Vagina (tissue), 2 donors: Measurements from ENCODE around the gene SERPINA4.

Experiments
- POLR2A ChIP-seq, 2 donors: fragments of 450-650 bp; IDR thresholded peaks; one replicate each; pipeline ENCODE4 v1.6.1; 2017; ENCODE audit warnings: antibody characterized with exemption in 2 of 2, mild to moderate bottlenecking in 2 of 2, moderate library complexity in 2 of 2
- POLR2AphosphoS5 ChIP-seq, 2 donors: sonication (generic); formaldehyde crosslinking; IDR thresholded peaks; one replicate each; pipeline ENCODE4 v1.9.0; 2017; ENCODE audit warnings: antibody characterized with exemption in 2 of 2, mild to moderate bottlenecking in 2 of 2, low read depth in 1 of 2; ENCODE audit not compliant: insufficient read depth in 1 of 2
- TF ChIP-seq, protein P1 (sequence below), 3 experiments: fragments of 450-650 bp in 2 of 3; fragments of 200-600 bp in 1 of 3; sonication (generic) in 1 of 3; IDR thresholded peaks; one replicate each; pipeline ENCODE4 v1.5.1; 2017 to 2019; ENCODE audit warnings: antibody characterized with exemption in 3 of 3, mild to moderate bottlenecking in 2 of 3, moderate library complexity in 2 of 3

DNA sequence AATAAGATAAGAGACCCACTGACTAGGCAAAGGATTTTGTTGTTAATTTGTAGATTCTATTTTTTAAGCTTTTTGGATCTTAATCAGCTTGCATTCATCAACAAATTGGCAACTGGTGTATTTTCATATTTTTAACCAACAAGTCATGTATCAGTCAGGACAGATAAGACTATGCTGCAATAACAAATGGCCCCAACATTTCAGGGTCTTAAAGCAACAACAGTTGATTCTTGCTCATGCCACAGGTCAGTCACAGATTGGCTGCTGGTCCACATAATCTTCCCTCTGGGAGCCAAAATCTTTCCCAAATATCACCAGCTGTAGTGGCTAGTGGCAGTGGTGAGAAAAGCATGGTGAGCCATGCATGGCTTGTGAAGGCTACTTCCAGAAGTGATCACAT lies 30.1 kb upstream of the SERPINA4 start:
- TF ChIP-seq, protein P1, sequence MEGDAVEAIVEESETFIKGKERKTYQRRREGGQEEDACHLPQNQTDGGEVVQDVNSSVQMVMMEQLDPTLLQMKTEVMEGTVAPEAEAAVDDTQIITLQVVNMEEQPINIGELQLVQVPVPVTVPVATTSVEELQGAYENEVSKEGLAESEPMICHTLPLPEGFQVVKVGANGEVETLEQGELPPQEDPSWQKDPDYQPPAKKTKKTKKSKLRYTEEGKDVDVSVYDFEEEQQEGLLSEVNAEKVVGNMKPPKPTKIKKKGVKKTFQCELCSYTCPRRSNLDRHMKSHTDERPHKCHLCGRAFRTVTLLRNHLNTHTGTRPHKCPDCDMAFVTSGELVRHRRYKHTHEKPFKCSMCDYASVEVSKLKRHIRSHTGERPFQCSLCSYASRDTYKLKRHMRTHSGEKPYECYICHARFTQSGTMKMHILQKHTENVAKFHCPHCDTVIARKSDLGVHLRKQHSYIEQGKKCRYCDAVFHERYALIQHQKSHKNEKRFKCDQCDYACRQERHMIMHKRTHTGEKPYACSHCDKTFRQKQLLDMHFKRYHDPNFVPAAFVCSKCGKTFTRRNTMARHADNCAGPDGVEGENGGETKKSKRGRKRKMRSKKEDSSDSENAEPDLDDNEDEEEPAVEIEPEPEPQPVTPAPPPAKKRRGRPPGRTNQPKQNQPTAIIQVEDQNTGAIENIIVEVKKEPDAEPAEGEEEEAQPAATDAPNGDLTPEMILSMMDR (IDR thresholded peaks at IDR 0.05): no peak
- TF ChIP-seq POLR2AphosphoS5 (IDR thresholded peaks at IDR 0.05; ENCODE audit: insufficient read depth in 1 of 2, low read depth in 1 of 2) (no peak), POLR2A (IDR thresholded peaks at IDR 0.05) (no peak)
